HG02885 (cell line): ENCODE results near the gene FREM3.
"Not testable (repeated sequence)": the region's sequence is repeated elsewhere in the genome, so short reads cannot be mapped to it uniquely, and the experiment has no call there.

Experiments used
- ATAC-seq: cut with Tn5 transposase; IDR thresholded peaks from one replicate; pipeline ENCODE4 v1.9.1; 2021; ENCODE audit warnings: mild to moderate bottlenecking; ENCODE audit not compliant: unreplicated experiment, poor library complexity

The FREM3 gene

GRCh38 chr4:143586080-143586479 is 114.4 kb downstream of the FREM3 start:
- ATAC-seq, result no peak

GRCh38 chr4:143585548-143585947 is 114.9 kb downstream of the FREM3 start:
- ATAC-seq, result no peak

- no peak for ATAC-seq
Measured at GRCh38 chr4:143581331-143581946, 119.0 kb downstream of the FREM3 start.

- no peak for ATAC-seq
Measured at GRCh38 chr4:143575331-143575730, 125.1 kb downstream of the FREM3 start.

- no peak for ATAC-seq
Measured at GRCh38 chr4:143564472-143564871, 136.0 kb downstream of the FREM3 start.

GRCh38 chr4:143559757-143560147 is 140.7 kb downstream of the FREM3 start:
- peak; percentile 20 for ATAC-seq

GRCh38 chr4:143558823-143559756 is 141.4 kb downstream of the FREM3 start:
- peak; percentile 75 for ATAC-seq

GRCh38 chr4:143558286-143558685 is 142.2 kb downstream of the FREM3 start:
- ATAC-seq, result no peak

DNA sequence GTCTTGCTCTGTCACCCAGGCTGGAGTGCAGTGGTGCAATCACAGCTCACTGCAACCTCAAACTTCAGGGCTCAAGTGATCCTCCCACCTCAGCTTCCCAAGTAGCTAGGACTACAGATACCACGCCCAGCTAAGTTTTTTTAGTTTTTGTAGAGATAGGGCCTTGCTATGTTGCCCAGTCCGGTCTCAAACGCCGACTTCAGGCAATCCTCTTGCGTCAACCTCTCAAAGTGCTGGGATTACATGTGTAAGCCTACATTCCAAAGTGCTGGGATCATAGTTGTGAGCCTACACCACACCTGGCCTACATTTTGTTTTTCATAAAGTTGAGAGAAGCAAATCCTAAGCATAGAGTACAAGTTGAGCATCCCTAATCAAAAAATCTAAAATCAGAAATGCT is 144.8 kb downstream of the FREM3 start:
- ATAC-seq, result no peak

GRCh38 chr4:143554728-143555597 is 145.5 kb downstream of the FREM3 start:
- peak; percentile 76 for ATAC-seq

DNA sequence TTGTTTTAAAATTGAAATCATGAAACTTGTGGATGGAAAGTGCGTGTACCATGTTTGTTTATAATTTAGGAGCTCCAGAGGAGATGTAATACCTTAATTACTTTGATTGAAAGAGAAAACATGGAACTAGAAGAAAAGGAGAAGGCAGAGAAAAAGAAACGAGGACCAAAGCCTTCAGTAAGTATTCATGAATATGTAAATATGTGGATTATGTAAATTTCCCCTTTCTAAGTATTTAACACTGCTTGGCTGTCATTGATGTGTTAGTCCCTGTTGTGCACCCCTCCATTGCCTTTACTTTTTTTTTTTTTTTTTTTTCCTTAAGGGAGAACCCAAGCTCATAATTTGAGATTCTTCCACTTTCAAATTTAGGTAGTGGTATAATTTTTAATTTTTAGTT is 150.5 kb downstream of the FREM3 start:
- no peak for ATAC-seq

- ATAC-seq, result no peak
Measured at GRCh38 chr4:143539670-143540023, 160.8 kb downstream of the FREM3 start.

- no peak for ATAC-seq
Measured at GRCh38 chr4:143538979-143539669, 161.4 kb downstream of the FREM3 start.

GRCh38 chr4:143531788-143532491 is 168.5 kb downstream of the FREM3 start:
- ATAC-seq, result no peak

DNA sequence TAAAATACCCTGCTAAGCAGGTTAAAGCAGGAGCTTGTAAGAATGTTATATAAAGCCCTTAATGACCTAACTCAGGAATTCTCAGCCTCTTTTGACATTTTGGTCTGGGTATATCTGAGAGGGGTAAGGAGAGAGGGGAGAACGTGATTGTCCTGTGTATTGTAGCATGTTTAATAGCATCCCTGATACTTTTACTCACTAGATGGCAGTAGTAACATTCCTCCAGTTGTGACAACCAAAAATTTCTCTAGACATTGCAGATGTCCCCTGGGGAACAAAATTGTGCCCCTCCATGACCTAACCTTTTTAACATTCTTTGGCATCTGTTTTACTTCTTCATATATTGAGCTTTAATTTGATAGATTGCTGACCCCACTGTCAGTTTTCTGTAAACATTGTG is 169.1 kb downstream of the FREM3 start:
- ATAC-seq, result peak; percentile 73

DNA sequence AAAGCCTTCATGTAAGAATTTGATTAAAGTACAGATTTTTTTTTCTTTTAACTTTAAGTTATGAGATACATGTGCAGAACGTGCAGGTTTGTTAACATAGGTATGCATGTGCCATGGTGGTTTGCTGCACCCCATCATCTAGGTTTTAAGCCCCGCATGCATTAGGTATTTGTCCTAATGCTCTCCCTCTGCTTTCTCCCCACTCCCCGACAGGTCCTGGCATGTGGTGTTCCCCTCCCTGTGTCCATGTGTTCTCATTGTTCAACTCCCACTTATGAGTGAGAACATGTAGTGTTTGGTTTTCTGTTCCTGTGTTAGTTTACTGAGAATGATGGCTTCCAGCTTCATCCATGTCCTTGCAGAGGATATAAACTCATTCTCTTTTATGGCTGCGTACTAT is 172.4 kb downstream of the FREM3 start:
- ATAC-seq, result not testable (repeated sequence)
